HG03439 (cell line): ENCODE data around the gene SLC5A6.
"Not testable (repeated sequence)": the region's sequence is repeated elsewhere in the genome, so short reads cannot be mapped to it uniquely, and the experiment has no call there.

Experiments used
- ATAC-seq: cut with Tn5 transposase; IDR thresholded peaks from one replicate; pipeline ENCODE4 v1.9.1; 2021; ENCODE audit warnings: mild to moderate bottlenecking, moderate library complexity; ENCODE audit not compliant: unreplicated experiment

Gene SLC5A6

GRCh38 chr2:27177441-27178351 is 34.4 kb downstream of the SLC5A6 start:
- ATAC-seq = no peak

GRCh38 chr2:27175781-27176180 is 36.3 kb downstream of the SLC5A6 start:
- not testable (repeated sequence) for ATAC-seq

- no peak for ATAC-seq
These were observed 36.7 kb downstream of the SLC5A6 start for GRCh38 chr2:27175330-27175729.

DNA sequence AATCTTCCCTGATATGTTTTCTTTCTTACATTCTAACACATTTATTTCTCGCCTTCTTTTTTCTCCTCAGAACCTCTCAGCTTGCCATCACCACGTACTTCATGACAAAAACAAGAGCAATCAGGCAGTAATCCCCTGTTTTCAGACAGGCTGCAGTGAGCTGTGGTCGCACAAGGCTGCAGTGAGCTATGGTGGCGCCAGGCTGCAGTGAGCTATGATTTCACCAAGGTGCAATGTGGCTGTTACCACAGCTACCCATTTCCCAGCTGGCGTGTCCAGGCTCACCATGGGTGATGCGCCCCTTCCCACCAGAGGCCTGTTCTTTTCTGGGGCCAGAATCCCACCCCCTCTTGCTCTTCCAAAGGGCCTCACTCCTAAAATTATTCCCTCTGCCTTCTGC is 37.4 kb downstream of the SLC5A6 start:
- no peak for ATAC-seq

DNA sequence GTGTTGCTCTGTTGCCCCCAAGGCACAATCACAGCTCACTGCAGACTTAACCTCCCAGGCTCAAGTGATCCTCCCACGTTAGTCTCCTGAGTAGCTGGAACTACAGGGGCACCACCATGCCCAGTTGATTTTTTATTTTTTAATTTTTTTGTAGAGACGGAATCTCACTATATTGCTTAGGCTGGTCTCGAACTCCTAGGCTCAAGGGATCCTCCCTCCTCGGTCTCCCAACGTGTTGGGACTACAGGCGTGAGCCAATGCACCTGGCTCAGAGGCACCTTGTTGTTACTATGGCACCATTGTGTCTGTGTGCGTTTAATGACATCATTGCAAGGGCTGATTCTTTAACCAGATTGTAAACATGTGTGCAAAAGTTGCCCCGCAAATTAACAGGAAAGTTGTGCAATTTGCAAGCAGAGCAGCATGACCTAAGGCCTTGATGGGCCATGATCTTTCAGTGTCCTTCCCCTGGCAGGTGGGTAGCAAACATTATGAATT is 40.7 kb downstream of the SLC5A6 start:
- ATAC-seq = no peak

DNA sequence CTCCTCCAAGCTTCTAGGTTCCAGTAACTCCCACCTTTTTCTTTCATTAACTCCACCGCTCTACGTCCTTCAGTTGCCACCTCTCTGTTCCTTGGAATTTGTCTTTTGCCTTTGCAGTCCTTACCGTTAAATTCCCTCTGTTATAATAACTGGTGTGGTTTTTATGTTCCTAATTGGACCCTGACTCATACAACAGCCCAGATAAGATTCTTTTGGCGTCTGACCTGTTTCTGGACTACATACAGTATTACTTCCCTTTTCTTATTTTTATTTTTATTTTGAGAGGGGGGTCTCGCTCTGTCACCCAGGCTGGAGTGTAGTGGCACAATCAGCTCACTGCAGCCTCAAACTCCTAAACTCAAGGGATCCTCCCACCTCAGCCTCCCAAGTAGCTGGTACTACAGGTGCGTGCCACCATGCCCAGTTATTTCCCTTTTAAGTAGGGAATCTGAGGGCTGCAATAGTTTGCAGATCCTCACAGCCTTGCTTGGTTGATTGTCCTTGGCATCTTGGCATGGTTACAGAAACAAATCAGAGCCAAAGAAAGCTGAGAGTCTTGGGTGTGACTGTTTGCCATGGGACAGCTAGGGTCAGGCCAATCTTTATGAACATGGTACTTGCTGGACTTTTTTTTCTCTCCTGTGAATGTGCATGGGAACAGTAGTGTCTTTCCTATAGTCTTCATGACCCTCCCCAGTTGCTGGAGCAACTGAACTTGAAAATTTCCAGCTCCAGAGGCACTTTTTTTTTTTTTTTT is 41.3 kb downstream of the SLC5A6 start:
- no peak for ATAC-seq

- no peak for ATAC-seq
These were observed 46.9 kb downstream of the SLC5A6 start for GRCh38 chr2:27164960-27165763.

DNA sequence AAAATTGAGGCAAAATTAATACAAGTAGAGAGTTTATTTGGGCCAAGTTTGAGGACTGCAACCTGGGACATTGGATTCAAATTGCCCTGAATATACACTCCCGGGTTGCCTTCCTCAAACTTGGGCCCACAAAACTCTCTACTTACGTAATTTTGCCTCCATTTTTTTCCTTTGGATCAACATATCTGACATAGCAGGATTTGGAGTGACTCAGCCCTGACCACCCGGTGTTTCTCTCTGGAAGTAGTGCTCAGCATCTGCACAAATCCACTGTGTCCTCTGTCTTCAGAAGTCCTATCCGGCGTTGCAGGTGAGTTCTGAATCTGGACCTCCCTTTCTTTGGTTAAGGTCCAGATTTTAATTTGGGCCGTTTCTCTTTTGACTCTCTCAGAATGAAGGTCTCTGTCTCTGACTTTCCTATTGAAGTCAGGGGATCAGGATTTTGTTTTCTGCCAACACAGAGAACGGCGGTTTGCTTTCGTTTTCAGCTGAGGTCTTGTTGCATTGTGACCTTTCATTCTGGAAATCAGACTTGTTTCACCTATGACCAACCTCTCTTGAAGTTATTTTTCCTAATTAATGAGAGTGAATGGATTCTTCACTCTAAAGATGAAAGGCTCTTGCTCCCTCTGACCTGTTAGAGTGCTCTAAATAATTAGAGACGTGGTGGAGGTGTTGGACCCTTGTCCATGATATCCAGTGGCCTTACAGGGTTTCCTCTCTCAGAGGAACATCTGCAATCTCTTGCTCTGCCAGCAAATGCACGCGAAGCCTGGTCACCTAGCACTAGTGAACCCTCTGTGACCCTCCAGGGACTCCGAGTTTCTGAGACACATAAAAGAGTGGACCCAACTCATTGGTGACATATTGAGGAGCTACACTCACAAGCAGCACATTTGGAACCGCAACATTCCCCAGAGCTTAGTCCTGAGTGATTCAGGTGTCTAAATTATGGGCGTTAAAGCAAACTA is 49.6 kb downstream of the SLC5A6 start:
- no peak for ATAC-seq

DNA sequence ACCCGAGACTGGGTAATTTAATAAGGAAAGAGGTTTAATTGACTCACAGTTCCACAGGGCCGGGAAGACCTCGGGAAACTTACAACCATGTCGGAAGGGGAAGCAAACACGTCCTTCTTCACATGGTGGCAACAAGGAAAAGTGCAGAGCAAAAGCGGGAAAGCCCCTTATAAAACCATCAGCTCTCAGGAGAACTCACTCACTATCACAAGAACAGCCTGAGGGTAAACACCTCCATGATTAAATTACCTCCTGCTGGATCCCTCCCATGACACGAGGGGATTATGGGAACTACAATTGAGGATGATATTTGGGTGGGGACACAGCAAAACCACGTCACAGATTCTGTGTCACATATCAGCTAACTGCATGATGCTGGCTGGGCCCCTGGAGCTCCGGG is 51.9 kb downstream of the SLC5A6 start:
- no peak for ATAC-seq

DNA sequence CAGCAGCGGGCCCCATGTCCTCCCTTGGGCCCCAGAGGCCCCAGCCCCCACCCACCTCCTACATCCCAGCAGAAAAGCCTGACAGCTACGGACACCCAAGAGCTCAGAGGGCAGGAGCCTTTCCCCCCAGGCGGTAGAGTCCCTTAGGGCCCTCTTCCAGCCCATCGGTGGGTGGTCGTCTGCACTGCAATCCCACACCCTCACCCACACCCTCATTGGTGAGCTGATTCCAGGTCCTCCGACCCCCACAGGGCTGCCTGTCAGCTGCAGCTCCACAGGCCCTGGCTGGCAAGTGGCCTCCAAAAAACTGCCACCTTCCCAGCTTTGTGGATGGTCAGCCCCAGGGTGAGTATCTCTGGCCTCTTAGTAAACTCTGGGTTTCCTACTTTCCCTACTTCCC is 52.8 kb downstream of the SLC5A6 start:
- ATAC-seq = no peak

- no peak for ATAC-seq
These were observed 53.6 kb downstream of the SLC5A6 start for GRCh38 chr2:27158468-27158867.

DNA sequence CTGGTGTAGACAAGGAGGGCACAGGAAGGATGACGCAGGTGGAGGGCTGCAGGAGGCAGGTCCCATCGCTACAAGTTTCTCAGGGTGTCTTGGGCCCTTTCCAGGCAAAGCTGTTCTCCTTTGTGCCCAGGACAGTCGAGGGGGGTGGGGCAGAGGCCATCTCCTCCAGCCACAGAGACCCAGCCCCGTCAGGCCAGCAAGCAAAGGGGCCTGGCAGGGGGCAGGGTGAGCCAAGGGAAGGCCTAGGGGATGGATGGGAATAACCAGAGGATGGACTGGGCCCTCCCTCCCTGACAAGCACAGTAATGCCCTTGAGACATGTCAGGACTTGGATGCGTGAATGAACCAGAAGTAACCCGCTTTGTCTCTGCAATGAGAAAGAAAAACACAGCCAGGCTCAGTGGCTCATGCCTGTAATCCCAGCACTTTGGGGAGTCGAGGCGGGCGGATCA is 57.0 kb downstream of the SLC5A6 start:
- no peak for ATAC-seq

DNA sequence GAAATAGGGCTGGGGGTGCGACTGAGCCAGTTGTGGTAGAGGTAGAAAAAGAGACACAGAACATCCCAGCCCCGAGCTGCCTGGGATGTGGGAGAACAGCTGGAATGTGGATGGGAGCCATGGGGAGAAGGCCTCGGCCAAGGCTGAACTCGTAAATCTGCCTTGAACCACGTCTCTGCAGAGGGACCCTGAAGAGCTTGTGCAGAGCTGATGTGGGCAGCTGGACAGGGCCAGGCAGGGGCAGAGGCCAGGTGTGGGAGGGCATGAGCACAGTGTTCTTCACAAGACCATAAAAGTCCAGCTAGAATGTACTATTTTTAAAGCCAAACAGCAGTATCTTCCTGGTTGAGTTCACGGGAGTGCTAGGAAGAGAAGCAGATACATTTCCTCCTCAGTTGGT is 57.6 kb downstream of the SLC5A6 start:
- no peak for ATAC-seq

- no peak for ATAC-seq
These were observed 59.1 kb downstream of the SLC5A6 start for GRCh38 chr2:27152796-27153464.

GRCh38 chr2:27152102-27152795 is 59.8 kb downstream of the SLC5A6 start:
- no peak for ATAC-seq

- ATAC-seq = no peak
These were observed 61.3 kb downstream of the SLC5A6 start for GRCh38 chr2:27150639-27151230.
